Progenitor cell of endocrine pancreas (in vitro differentiated cells): ENCODE measurements around the gene RREB1. TPM values are rescaled to one million over a fixed set of nuclear protein-coding genes. Genes with fewer than 3 reads are reported as not detected.

Experiments
- DNase-seq: peaks from one replicate; pipeline ENCODE4 v3.0.0; 2021; ENCODE audit warnings: low spot score; ENCODE audit not compliant: unreplicated experiment
- H3K27ac Mint-ChIP-seq: 2 replicates; pipeline ENCODE4 v1.8.0; 2021; ENCODE audit warnings: mild to moderate bottlenecking, moderate library complexity, mixed read lengths
- H3K27me3 Mint-ChIP-seq: 2 replicates; pipeline ENCODE4 v1.8.0; 2021; ENCODE audit warnings: mixed read lengths
- H3K36me3 Mint-ChIP-seq: 2 replicates; pipeline ENCODE4 v1.8.0; 2022; ENCODE audit warnings: mixed read lengths; ENCODE audit not compliant: insufficient read depth
- H3K4me1 Mint-ChIP-seq: 2 replicates; pipeline ENCODE4 v1.8.0; 2021; ENCODE audit warnings: low read depth, mixed read lengths
- H3K4me3 Mint-ChIP-seq: 2 replicates; pipeline ENCODE4 v1.8.0; 2021; ENCODE audit warnings: low read depth, mild to moderate bottlenecking, moderate library complexity, mixed read lengths
- H3K9me3 Mint-ChIP-seq: 2 replicates; pipeline ENCODE4 v1.8.0; 2021; ENCODE audit warnings: low read depth, mixed read lengths
- CTCF ChIP-seq: fragments of 200-600 bp; sonication (generic); IDR thresholded peaks from one replicate; pipeline ENCODE4 v1.5.0; 2021; ENCODE audit warnings: antibody characterized with exemption, mild to moderate bottlenecking; ENCODE audit not compliant: unreplicated experiment
- total RNA-seq: library from RNA; stranded (reverse); gene quantifications from 2 replicates; pipeline ENCODE4 v1.2.1, GENCODE V29; 2021

The RREB1 gene
- total RNA-seq, 1 donor from 2014 or later = 71.7 TPM

DNA sequence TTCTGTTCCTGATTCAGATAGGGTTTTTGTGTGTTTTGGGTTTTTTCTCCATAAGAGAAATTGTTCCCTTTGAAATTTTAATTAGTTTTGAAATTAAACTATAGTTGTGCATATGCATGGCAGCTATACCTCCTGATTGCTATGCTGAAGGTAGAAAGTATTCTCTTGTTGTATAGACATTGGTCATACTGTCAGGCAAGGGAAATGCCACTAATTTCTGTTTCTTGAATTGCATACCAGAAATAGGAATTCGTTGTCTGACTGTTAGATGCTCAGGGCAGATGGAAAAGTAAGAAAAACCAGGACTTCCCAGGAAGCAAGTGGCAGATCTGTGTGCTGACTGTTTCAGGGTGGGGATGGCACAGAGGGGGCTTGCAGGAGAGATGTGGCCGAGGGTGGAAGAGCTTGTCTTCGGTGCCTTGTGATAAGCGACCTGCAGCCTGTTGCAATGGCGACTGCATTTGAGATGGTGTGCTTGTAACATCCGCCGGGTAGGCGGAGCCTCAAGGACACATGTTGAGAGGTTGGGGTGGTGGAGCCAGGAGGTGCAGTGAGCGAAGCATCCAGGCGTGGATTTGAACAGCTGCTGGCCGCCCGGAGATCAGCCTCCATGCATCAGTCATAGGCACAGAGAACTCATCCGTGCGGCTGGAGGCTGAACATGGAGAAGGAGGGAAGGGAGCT, 42.8 kb downstream of the RREB1 start:
- Mint-ChIP-seq H3K9me3 (no peaks in the 10 kb centered on the region), H3K27ac (peak overlapping the region; percentile 22), H3K27me3 (no peaks in the 10 kb centered on the region), H3K36me3 (peaks cover 1% of the 10 kb centered on the region), H3K4me1 (peaks cover 61% of the 10 kb centered on the region), H3K4me3 (no peak overlapping the region)
- no peak for TF ChIP-seq CTCF
- DNase-seq = no peak

DNA sequence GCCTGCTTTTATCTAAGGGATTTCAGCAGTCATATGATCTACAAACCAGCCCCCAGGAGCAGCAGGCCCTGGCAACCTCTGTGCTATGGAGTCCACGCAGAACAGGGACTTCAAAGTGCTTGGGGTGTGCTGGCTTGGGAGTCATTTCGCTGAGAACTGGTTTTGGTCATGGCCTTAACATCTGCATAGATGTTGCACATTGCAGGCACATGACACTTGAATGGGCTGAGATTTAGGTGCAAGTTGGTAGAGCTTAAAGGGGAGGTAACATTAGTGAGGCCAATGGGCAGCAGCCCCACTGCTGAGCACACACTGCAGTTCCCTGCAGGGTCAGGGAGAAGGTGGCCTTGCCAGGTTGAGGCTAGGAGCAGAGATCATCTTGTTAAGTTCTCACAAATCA, 43.6 kb downstream of the RREB1 start:
- Mint-ChIP-seq H3K4me1 (peaks cover 61% of the 10 kb centered on the region), H3K9me3 (no peaks in the 10 kb centered on the region), H3K36me3 (peaks cover 1% of the 10 kb centered on the region), H3K27ac (peak overlapping the region; percentile 50), H3K27me3 (no peaks in the 10 kb centered on the region), H3K4me3 (no peak overlapping the region)
- no peak for TF ChIP-seq CTCF
- no peak for DNase-seq

- H3K4me1 Mint-ChIP-seq = peaks cover 53% of the 10 kb centered on the region
- no peak for DNase-seq
- no peaks in the 10 kb centered on the region for H3K9me3 Mint-ChIP-seq
- H3K36me3 Mint-ChIP-seq = peaks cover 1% of the 10 kb centered on the region
- no peak overlapping the region for H3K4me3 Mint-ChIP-seq
- no peaks in the 10 kb centered on the region for H3K27me3 Mint-ChIP-seq
- H3K27ac Mint-ChIP-seq = peak overlapping the region; percentile 15
- TF ChIP-seq CTCF = no peak
Measured at GRCh38 chr6:7152462-7152861, 44.7 kb downstream of the RREB1 start.

DNA sequence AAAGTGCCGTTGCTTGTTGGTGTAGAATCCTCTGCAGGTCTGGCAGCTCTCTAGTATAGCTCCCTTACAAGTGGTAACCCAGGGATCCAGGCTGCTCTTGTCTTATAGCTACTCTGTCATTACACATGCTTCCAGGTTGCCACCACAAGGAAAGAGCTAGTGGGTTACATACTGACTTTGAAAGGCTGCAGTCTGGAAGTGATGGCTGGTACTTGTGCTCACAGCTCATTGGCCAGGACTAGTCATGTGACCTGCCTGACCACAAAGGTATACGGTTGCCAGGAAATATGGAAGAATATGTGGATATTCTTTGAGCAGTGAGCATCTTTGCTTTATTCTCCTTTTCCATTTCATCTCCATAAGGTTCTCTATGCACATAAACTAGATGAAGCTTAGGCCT, 46.0 kb downstream of the RREB1 start:
- Mint-ChIP-seq H3K4me1 (peaks cover 56% of the 10 kb centered on the region), H3K27ac (no peak overlapping the region), H3K9me3 (no peaks in the 10 kb centered on the region), H3K36me3 (peaks cover 1% of the 10 kb centered on the region), H3K27me3 (no peaks in the 10 kb centered on the region), H3K4me3 (no peak overlapping the region)
- no peak for TF ChIP-seq CTCF
- no peak for DNase-seq

- Mint-ChIP-seq H3K4me3 (no peak overlapping the region), H3K36me3 (peaks cover 1% of the 10 kb centered on the region), H3K27ac (no peak overlapping the region), H3K27me3 (no peaks in the 10 kb centered on the region), H3K4me1 (peaks cover 63% of the 10 kb centered on the region), H3K9me3 (no peaks in the 10 kb centered on the region)
- DNase-seq = no peak
- TF ChIP-seq CTCF = no peak
Measured at GRCh38 chr6:7154341-7155139, 46.8 kb downstream of the RREB1 start.
